Left lung (tissue), 10 donors: ENCODE data around the gene IQCK. TPM values are rescaled to one million over a fixed set of nuclear protein-coding genes. Genes with fewer than 3 reads are reported as not detected.

Experiments used
- ATAC-seq: fragments of 200-7000 bp; cut with Tn5 transposase; one replicate; pipeline ENCODE4 v1.9.1; 2020; ENCODE audit warnings: moderate library complexity
- DNase-seq, 4 donors: peaks; one replicate each; pipeline ENCODE4 v3.0.0-alpha.2; 2013 to 2020
- H3K27ac ChIP-seq, 2 donors: fragments of 200-600 bp; sonication (generic) in 1 of 2; one replicate each; pipeline versions ENCODE4 v1.5.0 to v1.8.0; 2020 to 2021
- H3K27me3 ChIP-seq, 2 donors: fragments of 200-600 bp; sonication (generic) in 1 of 2; one replicate each; pipeline versions ENCODE4 v1.5.0 to v1.8.0; 2020 to 2021
- H3K36me3 ChIP-seq, 2 donors: fragments of 200-600 bp; sonication (generic) in 1 of 2; one replicate each; pipeline versions ENCODE4 v1.5.0 to v1.8.0; 2020 to 2021
- H3K4me1 ChIP-seq, 2 donors: fragments of 200-600 bp; one replicate each; pipeline ENCODE4 v1.8.0; 2021
- H3K4me3 ChIP-seq, 2 donors: fragments of 200-600 bp; sonication (generic) in 1 of 2; one replicate each; pipeline versions ENCODE4 v1.5.0 to v1.8.0; 2020 to 2021; ENCODE audit warnings: mild to moderate bottlenecking in 1 of 2
- H3K9me3 ChIP-seq, 2 donors: fragments of 200-600 bp; sonication (generic) in 1 of 2; one replicate each; pipeline versions ENCODE4 v1.5.0 to v1.8.0; 2020 to 2021
- CTCF ChIP-seq, 2 donors: fragments of 200-600 bp; sonication (generic) in 1 of 2; IDR thresholded peaks; one replicate each; pipeline versions ENCODE4 v1.5.0 to v1.8.0; 2021; ENCODE audit warnings: antibody characterized with exemption in 2 of 2
- intact Hi-C, 2 donors: fragments of 100-400 bp; cut with DNase I; formaldehyde crosslinking; loops; one replicate each; pipeline versions ENCODE4 v1.11.2 to v1.14.2; 2022
- polyA plus RNA-seq, 6 donors: library from polyadenylated mRNA; unstranded; fragments of 120-200 nt; gene quantifications; one replicate each; pipeline ENCODE4 v1.2.1, GENCODE V29; 2013; ENCODE audit not compliant: insufficient read length in 6 of 6
- total RNA-seq, 2 donors: library from RNA; stranded (reverse); fragmentation: NEBNext Ultra II Directional; extraction: Animal tissue kit (Norgen Biotek cat#: 25700); gene quantifications; one replicate each; pipeline ENCODE4 v1.2.1, GENCODE V29; 2021
- donor health status: DM: no; HTN: yes; CAD: no.
- donor health status: DM: no; HTN: no; CAD: no.

Gene IQCK
- total and polyA plus RNA-seq, 8 donors = 8.0 to 25.3 (median 22.1) TPM

- DNase-seq (no peak), ATAC-seq (no peak)
- H3K27me3 ChIP-seq = no peaks in the 10 kb centered on the region
- H3K9me3 ChIP-seq = no peaks in the 10 kb centered on the region
- no peaks in the 10 kb centered on the region for H3K4me1 ChIP-seq
- no peak for TF ChIP-seq CTCF (IDR thresholded peaks at IDR 0.05)
- intact Hi-C loops = no loop called here
- H3K36me3 ChIP-seq = no peaks in the 10 kb centered on the region
- no peak overlapping the region for H3K4me3 ChIP-seq
- H3K27ac ChIP-seq = no peak overlapping the region
These were observed 58.1 kb downstream of the IQCK start for GRCh38 chr16:19776147-19776546.

GRCh38 chr16:19776565-19776964 lies 58.5 kb downstream of the IQCK start:
- Histone ChIP-seq H3K9me3 (no peaks in the 10 kb centered on the region), H3K4me1 (no peaks in the 10 kb centered on the region), H3K27me3 (no peaks in the 10 kb centered on the region), H3K4me3 (no peak overlapping the region), H3K27ac (no peak overlapping the region), H3K36me3 (no peaks in the 10 kb centered on the region)
- DNase-seq (no peak), ATAC-seq (no peak)
- intact Hi-C loops = no loop called here
- no peak for TF ChIP-seq CTCF (IDR thresholded peaks at IDR 0.05)

GRCh38 chr16:19780321-19780720 lies 62.2 kb downstream of the IQCK start:
- Histone ChIP-seq H3K27me3 (no peaks in the 10 kb centered on the region), H3K4me1 (no peaks in the 10 kb centered on the region), H3K9me3 (no peaks in the 10 kb centered on the region), H3K36me3 (no peaks in the 10 kb centered on the region), H3K27ac (no peak overlapping the region), H3K4me3 (no peak overlapping the region)
- no peak for TF ChIP-seq CTCF (IDR thresholded peaks at IDR 0.05)
- intact Hi-C loops = no loop called here
- no peak for DNase-seq
- no peak for ATAC-seq

- Histone ChIP-seq H3K27ac (no peak overlapping the region), H3K36me3 (no peaks in the 10 kb centered on the region), H3K27me3 (no peaks in the 10 kb centered on the region), H3K4me1 (no peaks in the 10 kb centered on the region), H3K4me3 (no peak overlapping the region), H3K9me3 (no peaks in the 10 kb centered on the region)
- no peak for ATAC-seq
- no peak for TF ChIP-seq CTCF (IDR thresholded peaks at IDR 0.05)
- DNase-seq = no peak
- intact Hi-C loops = no loop called here
These were observed 63.2 kb downstream of the IQCK start for GRCh38 chr16:19781226-19781625.

GRCh38 chr16:19783363-19784182 lies 65.5 kb downstream of the IQCK start:
- Histone ChIP-seq H3K4me3 (no peak overlapping the region), H3K27me3 (no peaks in the 10 kb centered on the region), H3K9me3 (no peaks in the 10 kb centered on the region), H3K36me3 (no peaks in the 10 kb centered on the region), H3K4me1 (no peaks in the 10 kb centered on the region), H3K27ac (no peak overlapping the region)
- ATAC-seq = no peak
- intact Hi-C loops = no loop called here
- no peak for TF ChIP-seq CTCF (IDR thresholded peaks at IDR 0.05)
- no peak for DNase-seq
